GM19328 (cell line): ENCODE results near the gene SIPA1L2.

Source experiments
- ATAC-seq: cut with Tn5 transposase; IDR thresholded peaks from one replicate; pipeline ENCODE4 v1.9.1; 2021; ENCODE audit warnings: mild to moderate bottlenecking, moderate library complexity; ENCODE audit not compliant: unreplicated experiment

Gene SIPA1L2

DNA sequence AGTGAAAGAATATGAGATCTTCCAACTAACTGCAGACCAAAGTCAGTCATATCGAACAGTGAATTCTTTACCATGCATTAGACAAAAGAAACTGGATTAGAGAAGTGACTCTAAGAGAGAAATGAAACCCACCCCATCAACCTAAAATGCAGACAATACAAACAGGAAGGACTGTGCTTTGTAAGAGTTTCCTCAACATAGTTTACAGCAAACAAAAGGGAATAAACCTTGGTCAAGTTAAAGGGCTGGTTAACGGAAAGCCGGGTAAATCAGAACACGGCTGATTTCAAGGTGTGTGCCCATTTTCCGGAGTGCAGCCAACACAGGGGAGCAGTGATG is 39.2 kb downstream of the SIPA1L2 start:
- no peak for ATAC-seq

DNA sequence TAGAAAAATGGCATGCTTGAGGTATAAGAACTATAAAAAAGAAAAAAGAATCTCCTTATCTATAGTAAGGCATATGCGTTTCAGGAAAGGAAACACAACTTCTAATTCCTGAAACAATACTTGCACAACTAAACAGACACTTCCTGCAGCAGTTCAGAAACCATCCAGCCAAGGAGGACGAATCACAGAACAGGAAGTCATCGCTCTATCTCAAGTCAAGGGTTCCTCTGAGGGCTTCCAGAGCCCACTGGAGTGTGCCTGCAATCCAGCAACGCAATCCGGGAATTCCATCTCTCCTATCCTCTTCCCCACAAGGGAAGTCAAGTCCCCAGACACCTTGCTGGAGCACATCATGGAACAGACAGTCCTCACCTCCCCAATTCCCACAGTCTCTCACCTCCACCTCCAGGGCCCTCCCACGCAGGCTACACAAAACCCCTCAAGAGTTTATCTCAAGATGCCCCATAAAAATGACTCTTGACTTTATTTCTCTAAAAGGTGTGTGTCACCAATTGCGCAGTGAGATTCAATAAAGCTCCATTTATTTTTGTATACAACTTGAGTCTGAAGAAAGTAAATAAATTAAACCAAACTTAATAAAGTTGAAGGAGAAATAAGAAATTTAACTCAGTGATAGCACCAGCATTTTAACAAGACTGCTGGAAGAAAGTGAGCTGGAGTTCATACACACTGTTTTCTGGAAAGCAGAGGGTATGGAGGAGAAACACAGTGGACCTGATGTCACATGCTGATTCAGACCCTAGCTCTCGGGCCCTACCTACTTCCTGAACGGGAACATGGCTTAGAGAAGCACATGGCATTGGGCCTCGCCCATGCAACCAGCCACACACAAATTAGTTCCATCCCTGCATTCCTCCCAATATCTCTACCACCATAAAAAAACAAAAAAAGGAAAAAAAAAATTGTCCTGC is 39.9 kb downstream of the SIPA1L2 start:
- no peak for ATAC-seq

GRCh38 chr1:232589111-232589811 is 40.7 kb downstream of the SIPA1L2 start:
- no peak for ATAC-seq

- ATAC-seq: no peak
These were observed 42.6 kb downstream of the SIPA1L2 start for GRCh38 chr1:232587141-232588008.

- ATAC-seq: no peak
These were observed 43.3 kb downstream of the SIPA1L2 start for GRCh38 chr1:232586679-232587078.

DNA sequence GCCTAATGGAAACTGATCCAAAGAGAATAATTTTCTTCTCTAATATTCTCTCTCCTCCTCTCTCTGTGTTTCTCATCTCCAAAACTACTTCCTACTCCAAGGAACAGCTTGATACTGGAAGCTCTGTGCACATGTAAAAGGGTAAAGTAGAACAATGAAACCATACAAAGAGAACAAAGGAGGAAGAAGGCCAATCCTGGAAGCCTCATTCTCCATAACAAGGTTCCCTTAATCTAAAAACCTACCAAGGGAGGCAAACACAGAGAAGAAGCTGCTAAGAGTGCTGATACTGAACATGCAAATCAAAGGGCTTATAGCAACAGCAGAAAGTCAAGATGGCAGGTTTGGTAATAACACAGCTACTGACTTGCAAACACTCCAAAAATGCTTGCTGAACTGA is 44.4 kb downstream of the SIPA1L2 start:
- no peak for ATAC-seq

DNA sequence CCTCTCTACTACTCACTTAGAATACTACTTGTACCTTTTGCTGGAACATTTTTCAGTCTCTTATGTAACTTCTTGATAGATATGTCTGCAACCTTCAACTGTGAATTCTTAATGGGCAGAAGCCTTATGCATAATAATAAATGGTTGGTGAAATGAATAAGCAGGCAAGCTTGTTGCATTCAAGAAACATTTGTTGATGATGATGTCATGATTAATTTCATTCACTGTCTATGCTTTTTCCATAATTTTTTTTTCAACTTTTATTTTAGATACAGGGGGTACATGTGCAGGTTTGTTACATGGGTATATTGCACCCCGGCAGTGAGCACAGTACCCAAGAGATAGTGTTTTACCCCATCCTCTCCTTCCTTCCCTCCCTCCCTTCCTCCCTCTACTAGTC is 48.0 kb downstream of the SIPA1L2 start:
- no peak for ATAC-seq
